Gastrocnemius medialis (tissue), 4 donors: ENCODE data around the gene TECPR2.

Experiments used
- CTCF ChIP-seq, 5 experiments: fragments of 450-650 bp in 3 of 5; fragments of 200-600 bp in 2 of 5; sonication (generic) in 2 of 5; IDR thresholded peaks in 4 of 5; conservative IDR thresholded peaks in 1 of 5; 1 replicate in 4 of 5; 2 replicates in 1 of 5; pipeline ENCODE4 v1.5.1; 2016 to 2019; ENCODE audit warnings: antibody characterized with exemption in 5 of 5, mild to moderate bottlenecking in 3 of 5, moderate library complexity in 3 of 5
- POLR2A ChIP-seq, 2 donors: fragments of 450-650 bp; IDR thresholded peaks; one replicate each; pipeline ENCODE4 v1.6.1; 2017; ENCODE audit warnings: antibody characterized with exemption in 2 of 2, mild to moderate bottlenecking in 2 of 2, moderate library complexity in 2 of 2

- TF ChIP-seq CTCF (IDR thresholded peaks at IDR 0.05 in 4 of 5, conservative IDR thresholded peaks at IDR 0.05 in 1 of 5) (no peak), POLR2A (IDR thresholded peaks at IDR 0.05) (no peak)
Observed at GRCh38 chr14:102502571-102502970, 139.8 kb downstream of the TECPR2 start.
